BE2C (cell line): ENCODE results near the gene XPO1. TPM values are rescaled to one million over a fixed set of nuclear protein-coding genes. Genes with fewer than 3 reads are reported as not detected.
"Not testable (repeated sequence)": the region's sequence is repeated elsewhere in the genome, so short reads cannot be mapped to it uniquely, and the experiment has no call there.

Experiments used
- DNase-seq: peaks from one replicate; pipeline ENCODE4 v3.0.0-alpha.2; 2020
- H3K27me3 ChIP-seq: fragments of 250-450 bp; sonication (Bioruptor Pico); 2 replicates; pipeline ENCODE4 v1.5.1; 2020; ENCODE audit warnings: mild to moderate bottlenecking
- H3K36me3 ChIP-seq: fragments of 250-450 bp; sonication (Bioruptor Pico); 2 replicates; pipeline ENCODE4 v1.5.1; 2020; ENCODE audit warnings: mild to moderate bottlenecking
- H3K4me1 ChIP-seq: fragments of 250-450 bp; sonication (Bioruptor Pico); 2 replicates; pipeline ENCODE4 v1.5.1; 2020
- H3K4me3 ChIP-seq: 2 replicates; pipeline ENCODE4 v1.5.1; 2011; ENCODE audit warnings: low read depth, low read length
- H3K9me3 ChIP-seq: fragments of 250-450 bp; sonication (Bioruptor Pico); 2 replicates; pipeline ENCODE4 v1.5.1; 2020
- polyA plus RNA-seq: library from polyadenylated mRNA; unstranded; fragments of >200 nt; gene quantifications from one replicate; pipeline ENCODE4 v1.2.1, GENCODE V29; 2012; ENCODE audit warnings: low read depth, missing spikeins; ENCODE audit not compliant: insufficient read length, insufficient read depth
- TF ChIP-seq, protein P1 (sequence below): IDR thresholded peaks from 2 replicates; pipeline ENCODE4 v1.5.1; 2012; ENCODE audit warnings: mild to moderate bottlenecking, low read depth, low read length

XPO1 gene, protein sequence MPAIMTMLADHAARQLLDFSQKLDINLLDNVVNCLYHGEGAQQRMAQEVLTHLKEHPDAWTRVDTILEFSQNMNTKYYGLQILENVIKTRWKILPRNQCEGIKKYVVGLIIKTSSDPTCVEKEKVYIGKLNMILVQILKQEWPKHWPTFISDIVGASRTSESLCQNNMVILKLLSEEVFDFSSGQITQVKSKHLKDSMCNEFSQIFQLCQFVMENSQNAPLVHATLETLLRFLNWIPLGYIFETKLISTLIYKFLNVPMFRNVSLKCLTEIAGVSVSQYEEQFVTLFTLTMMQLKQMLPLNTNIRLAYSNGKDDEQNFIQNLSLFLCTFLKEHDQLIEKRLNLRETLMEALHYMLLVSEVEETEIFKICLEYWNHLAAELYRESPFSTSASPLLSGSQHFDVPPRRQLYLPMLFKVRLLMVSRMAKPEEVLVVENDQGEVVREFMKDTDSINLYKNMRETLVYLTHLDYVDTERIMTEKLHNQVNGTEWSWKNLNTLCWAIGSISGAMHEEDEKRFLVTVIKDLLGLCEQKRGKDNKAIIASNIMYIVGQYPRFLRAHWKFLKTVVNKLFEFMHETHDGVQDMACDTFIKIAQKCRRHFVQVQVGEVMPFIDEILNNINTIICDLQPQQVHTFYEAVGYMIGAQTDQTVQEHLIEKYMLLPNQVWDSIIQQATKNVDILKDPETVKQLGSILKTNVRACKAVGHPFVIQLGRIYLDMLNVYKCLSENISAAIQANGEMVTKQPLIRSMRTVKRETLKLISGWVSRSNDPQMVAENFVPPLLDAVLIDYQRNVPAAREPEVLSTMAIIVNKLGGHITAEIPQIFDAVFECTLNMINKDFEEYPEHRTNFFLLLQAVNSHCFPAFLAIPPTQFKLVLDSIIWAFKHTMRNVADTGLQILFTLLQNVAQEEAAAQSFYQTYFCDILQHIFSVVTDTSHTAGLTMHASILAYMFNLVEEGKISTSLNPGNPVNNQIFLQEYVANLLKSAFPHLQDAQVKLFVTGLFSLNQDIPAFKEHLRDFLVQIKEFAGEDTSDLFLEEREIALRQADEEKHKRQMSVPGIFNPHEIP (N-terminal part only)
- polyA plus RNA-seq = 52.7 TPM

DNA sequence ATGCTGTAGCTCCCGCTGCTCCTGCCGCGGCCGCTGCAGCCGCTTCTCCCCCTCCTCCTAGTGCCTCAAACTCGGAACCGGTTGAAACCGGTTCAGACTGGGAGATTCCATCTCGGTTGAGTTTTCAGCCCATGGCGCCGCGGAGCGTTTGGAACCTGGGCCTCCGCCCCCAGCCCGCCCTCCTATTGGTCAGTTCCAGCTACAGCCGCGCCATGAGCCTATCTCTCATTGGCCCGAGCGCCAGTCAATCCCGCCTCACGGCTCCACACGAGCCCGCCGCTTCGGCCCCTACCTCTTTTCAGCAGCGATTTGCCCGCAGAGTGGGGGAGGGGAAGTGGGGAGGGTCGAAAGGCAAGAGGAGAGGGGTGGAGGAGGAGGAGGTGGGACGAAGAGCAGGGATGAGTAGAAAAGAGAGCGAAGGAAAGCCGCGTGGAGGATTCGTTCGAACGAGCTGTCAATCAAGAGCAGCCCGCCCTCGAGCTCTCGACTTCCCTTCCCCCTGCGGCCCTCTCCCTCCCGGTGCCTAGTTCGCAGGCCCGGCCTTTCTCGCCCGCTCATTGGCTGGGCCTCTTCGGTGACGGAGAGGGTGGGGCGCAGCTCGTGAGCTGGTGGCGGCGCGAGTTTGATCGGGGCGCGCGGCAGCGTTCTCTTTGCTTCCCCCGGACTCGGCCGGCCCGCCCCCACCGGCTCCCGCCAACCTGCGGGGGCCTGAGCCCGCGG is at the start of gene XPO1:
TSS of gene XPO1 (minus strand) at position 157 of the 720 bp plus-strand sequence. CDS start 4,459 bp downstream, outside the sequence.
- TF ChIP-seq, protein P1, sequence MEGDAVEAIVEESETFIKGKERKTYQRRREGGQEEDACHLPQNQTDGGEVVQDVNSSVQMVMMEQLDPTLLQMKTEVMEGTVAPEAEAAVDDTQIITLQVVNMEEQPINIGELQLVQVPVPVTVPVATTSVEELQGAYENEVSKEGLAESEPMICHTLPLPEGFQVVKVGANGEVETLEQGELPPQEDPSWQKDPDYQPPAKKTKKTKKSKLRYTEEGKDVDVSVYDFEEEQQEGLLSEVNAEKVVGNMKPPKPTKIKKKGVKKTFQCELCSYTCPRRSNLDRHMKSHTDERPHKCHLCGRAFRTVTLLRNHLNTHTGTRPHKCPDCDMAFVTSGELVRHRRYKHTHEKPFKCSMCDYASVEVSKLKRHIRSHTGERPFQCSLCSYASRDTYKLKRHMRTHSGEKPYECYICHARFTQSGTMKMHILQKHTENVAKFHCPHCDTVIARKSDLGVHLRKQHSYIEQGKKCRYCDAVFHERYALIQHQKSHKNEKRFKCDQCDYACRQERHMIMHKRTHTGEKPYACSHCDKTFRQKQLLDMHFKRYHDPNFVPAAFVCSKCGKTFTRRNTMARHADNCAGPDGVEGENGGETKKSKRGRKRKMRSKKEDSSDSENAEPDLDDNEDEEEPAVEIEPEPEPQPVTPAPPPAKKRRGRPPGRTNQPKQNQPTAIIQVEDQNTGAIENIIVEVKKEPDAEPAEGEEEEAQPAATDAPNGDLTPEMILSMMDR = no peak
- H3K9me3 ChIP-seq = no peaks in the 10 kb centered on the region
- no peaks in the 10 kb centered on the region for H3K27me3 ChIP-seq
- peak; percentile 95 for DNase-seq
- peak within 1 kb of the TSS; percentile 90 for H3K4me3 ChIP-seq
- no peaks in the 10 kb centered on the region for H3K4me1 ChIP-seq
- H3K36me3 ChIP-seq = no peaks in the 10 kb centered on the region

DNA sequence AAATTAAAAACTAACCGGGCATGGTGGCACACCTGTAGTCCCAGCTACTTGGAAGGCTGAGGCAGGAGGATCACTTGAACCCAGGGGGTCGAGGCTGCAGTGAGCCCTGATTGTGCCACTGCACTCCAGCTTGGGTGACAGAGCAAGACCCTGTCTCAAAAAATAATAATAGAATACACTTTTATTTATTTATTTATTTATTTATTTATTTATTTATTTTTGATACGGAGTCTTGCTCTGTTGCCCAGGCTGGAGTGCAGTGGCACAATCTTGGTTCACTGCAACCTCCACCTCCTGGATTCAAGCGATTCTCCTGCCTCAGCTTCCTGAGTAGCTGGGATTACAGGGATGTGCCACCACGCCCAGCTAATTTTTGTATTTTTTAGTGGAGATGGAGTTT is 48.8 kb upstream of the XPO1 start:
- H3K9me3 ChIP-seq, H3K4me3 ChIP-seq, H3K4me1 ChIP-seq, H3K27me3 ChIP-seq, DNase-seq, H3K36me3 ChIP-seq: not testable (repeated sequence)

DNA sequence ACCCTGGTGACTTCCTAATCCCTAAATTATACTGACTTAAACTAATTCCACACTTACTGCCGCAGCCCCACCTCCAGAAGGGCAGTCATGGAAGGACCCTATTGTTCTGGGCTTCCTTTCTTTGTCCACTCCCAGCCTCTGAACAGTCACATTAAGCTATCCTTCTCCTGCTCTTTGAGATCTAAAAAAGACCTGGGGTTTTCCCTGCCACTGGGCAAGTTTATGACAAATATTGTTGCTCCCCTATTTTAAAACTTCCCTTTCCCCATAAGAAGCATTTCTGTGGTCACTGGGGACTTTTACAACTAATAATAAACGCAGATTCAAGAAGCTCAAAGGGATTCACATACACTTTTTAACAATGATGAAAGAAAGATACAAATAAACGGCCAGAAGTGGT is 47.2 kb upstream of the XPO1 start:
- Histone ChIP-seq H3K9me3 (no peaks in the 10 kb centered on the region), H3K27me3 (no peaks in the 10 kb centered on the region), H3K36me3 (no peaks in the 10 kb centered on the region), H3K4me3 (no peak overlapping the region), H3K4me1 (no peaks in the 10 kb centered on the region)
- TF ChIP-seq, protein P1 = no peak
- DNase-seq = no peak

DNA sequence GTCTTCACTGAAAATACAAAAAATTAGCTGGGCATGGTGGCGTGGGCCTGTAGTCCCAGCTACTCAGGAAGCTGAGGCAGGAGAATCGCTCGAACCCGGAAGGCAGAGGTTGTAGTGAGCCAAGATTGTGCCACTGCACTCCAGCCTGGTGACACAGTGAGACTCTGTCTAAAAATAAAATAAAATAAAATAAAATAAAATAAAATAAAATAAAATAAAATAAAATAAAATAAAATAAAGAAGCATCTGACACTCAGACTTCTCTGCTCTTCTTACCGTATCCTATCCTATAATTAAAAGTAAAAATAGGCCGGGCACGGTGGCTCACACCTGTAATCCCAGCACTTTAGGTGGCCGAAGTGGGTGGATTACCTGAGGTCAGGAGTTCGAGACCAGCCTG is 46.2 kb upstream of the XPO1 start:
- not testable (repeated sequence) for H3K27me3 ChIP-seq, H3K9me3 ChIP-seq, H3K4me3 ChIP-seq, H3K36me3 ChIP-seq, H3K4me1 ChIP-seq, DNase-seq

DNA sequence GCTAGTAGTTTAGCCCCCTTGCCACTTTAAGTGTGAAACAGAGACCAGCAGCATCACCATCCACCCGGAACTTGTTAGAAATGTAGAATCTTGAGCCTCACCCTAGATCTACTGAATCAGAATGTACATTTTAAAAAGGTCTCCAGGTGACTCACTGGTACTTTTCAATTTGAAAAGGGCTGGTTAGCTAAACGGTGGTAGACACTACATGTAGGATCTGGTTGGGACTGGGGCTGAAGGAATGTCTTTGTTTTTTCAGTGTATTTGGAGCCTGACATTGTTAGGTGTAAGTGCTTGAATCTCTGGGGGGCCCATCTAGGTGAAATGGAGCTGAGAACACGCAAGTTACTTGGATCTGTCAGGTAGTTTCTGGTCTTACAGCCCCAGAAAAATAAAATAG is 44.0 kb upstream of the XPO1 start:
- TF ChIP-seq, protein P1 = no peak
- DNase-seq = no peak
- Histone ChIP-seq H3K36me3 (no peaks in the 10 kb centered on the region), H3K4me1 (no peaks in the 10 kb centered on the region), H3K4me3 (no peak overlapping the region), H3K9me3 (no peaks in the 10 kb centered on the region), H3K27me3 (no peaks in the 10 kb centered on the region)

DNA sequence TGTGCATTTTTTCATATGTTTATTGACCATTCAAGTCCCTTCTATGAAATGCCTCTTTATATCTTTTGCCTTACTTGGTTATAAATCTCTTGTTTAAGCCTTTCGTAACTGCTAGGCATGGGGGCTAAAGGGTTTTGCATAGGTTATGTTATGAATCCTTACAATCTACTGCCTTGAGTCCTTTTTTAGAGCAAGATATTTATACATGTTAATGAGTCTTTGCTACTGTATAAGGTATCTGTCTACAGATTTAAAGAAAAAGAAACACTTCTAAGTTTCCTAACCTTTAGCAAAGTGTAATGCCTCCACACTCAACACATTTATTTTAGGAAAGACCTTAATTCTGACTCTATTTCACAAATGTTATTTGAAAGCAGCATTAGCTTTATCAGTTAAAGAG is 43.6 kb upstream of the XPO1 start:
- H3K36me3 ChIP-seq = no peaks in the 10 kb centered on the region
- no peak overlapping the region for H3K4me3 ChIP-seq
- H3K9me3 ChIP-seq = no peaks in the 10 kb centered on the region
- no peaks in the 10 kb centered on the region for H3K4me1 ChIP-seq
- DNase-seq = no peak
- TF ChIP-seq, protein P1 = no peak
- H3K27me3 ChIP-seq = no peaks in the 10 kb centered on the region
